ENCODE measurements around the gene JAG2. TPM values are rescaled to one million over a fixed set of nuclear protein-coding genes. Genes with fewer than 3 reads are reported as not detected.

JAG2 gene
- total and polyA plus RNA-seq, 2 donors from 2014 or later, result 6.3 to 26.1 TPM

- Histone ChIP-seq H3K9me3 (ENCODE audit: control insufficient read depth in 2 of 3, insufficient read depth in 1 of 3, low read length in 3 of 3) (no peaks in the 10 kb centered on the region), H3K9ac (ENCODE audit: low read length in 3 of 3) (no peak overlapping the region), H3K4me1 (ENCODE audit: control insufficient read depth in 2 of 3, insufficient read depth in 2 of 3, low read depth in 1 of 3, low read length in 3 of 3) (peaks cover 0 to 12% (median 0%) of the 10 kb centered on the region in 3 donors), H3K36me3 (ENCODE audit: control insufficient read depth in 2 of 3, insufficient read depth in 3 of 3, low read length in 3 of 3) (no peaks in the 10 kb centered on the region), H3K4me3 (ENCODE audit: low read length in 3 of 3) (no peak overlapping the region), H3K27me3 (ENCODE audit: control insufficient read depth, insufficient read depth, low read length) (no peaks in the 10 kb centered on the region), H3K27ac (ENCODE audit: low read depth in 2 of 2, low read length in 2 of 2) (no peak overlapping the region)
- TF ChIP-seq CTCF (IDR thresholded peaks at IDR 0.05; ENCODE audit: borderline replicate concordance, extremely low read depth, insufficient read depth), result no peak
- intact Hi-C loops (cut with DNase I), result no loop called here
- DNase-seq (no peak), FAIRE-seq (no peak)
Measured at GRCh38 chr14:105179191-105179590, 10.6 kb upstream of the JAG2 start.

GRCh38 chr14:105178868-105179140 lies 10.2 kb upstream of the JAG2 start:
- DNase-seq (no peak), FAIRE-seq (no peak)
- H3K36me3 ChIP-seq (ENCODE audit: control insufficient read depth in 2 of 3, insufficient read depth in 3 of 3, low read length in 3 of 3), result no peaks in the 10 kb centered on the region
- no peak for TF ChIP-seq CTCF (IDR thresholded peaks at IDR 0.05; ENCODE audit: borderline replicate concordance, extremely low read depth, insufficient read depth)
- peaks cover 0 to 12% (median 0%) of the 10 kb centered on the region in 3 donors for H3K4me1 ChIP-seq (ENCODE audit: control insufficient read depth in 2 of 3, insufficient read depth in 2 of 3, low read depth in 1 of 3, low read length in 3 of 3)
- no peak overlapping the region for H3K9ac ChIP-seq (ENCODE audit: low read length in 3 of 3)
- no peak overlapping the region for H3K27ac ChIP-seq (ENCODE audit: low read depth in 2 of 2, low read length in 2 of 2)
- H3K4me3 ChIP-seq (ENCODE audit: low read length in 3 of 3), result no peak overlapping the region
- intact Hi-C loops (cut with DNase I), result no loop called here
- H3K27me3 ChIP-seq (ENCODE audit: control insufficient read depth, insufficient read depth, low read length), result no peaks in the 10 kb centered on the region
- no peaks in the 10 kb centered on the region for H3K9me3 ChIP-seq (ENCODE audit: control insufficient read depth in 2 of 3, insufficient read depth in 1 of 3, low read length in 3 of 3)

- Histone ChIP-seq H3K9ac (ENCODE audit: low read length in 3 of 3) (no peak overlapping the region), H3K27me3 (ENCODE audit: control insufficient read depth, insufficient read depth, low read length) (no peaks in the 10 kb centered on the region), H3K4me3 (ENCODE audit: low read length in 3 of 3) (no peak overlapping the region), H3K4me1 (ENCODE audit: control insufficient read depth in 2 of 3, insufficient read depth in 2 of 3, low read depth in 1 of 3, low read length in 3 of 3) (peaks cover 0 to 12% (median 0%) of the 10 kb centered on the region in 3 donors), H3K27ac (ENCODE audit: low read depth in 2 of 2, low read length in 2 of 2) (no peak overlapping the region), H3K9me3 (ENCODE audit: control insufficient read depth in 2 of 3, insufficient read depth in 1 of 3, low read length in 3 of 3) (no peaks in the 10 kb centered on the region), H3K36me3 (ENCODE audit: control insufficient read depth in 2 of 3, insufficient read depth in 3 of 3, low read length in 3 of 3) (no peaks in the 10 kb centered on the region)
- DNase-seq (no peak), FAIRE-seq (no peak)
- intact Hi-C loops (cut with DNase I), result no loop called here
- TF ChIP-seq CTCF (IDR thresholded peaks at IDR 0.05; ENCODE audit: borderline replicate concordance, extremely low read depth, insufficient read depth), result no peak
Measured at GRCh38 chr14:105178069-105178867, 9.7 kb upstream of the JAG2 start.

GRCh38 chr14:105177082-105177481 lies 8.5 kb upstream of the JAG2 start:
- Histone ChIP-seq H3K4me3 (ENCODE audit: low read length in 3 of 3) (no peak overlapping the region), H3K27me3 (ENCODE audit: control insufficient read depth, insufficient read depth, low read length) (no peaks in the 10 kb centered on the region), H3K9ac (ENCODE audit: low read length in 3 of 3) (no peak overlapping the region), H3K9me3 (ENCODE audit: control insufficient read depth in 2 of 3, insufficient read depth in 1 of 3, low read length in 3 of 3) (no peaks in the 10 kb centered on the region), H3K36me3 (ENCODE audit: control insufficient read depth in 2 of 3, insufficient read depth in 3 of 3, low read length in 3 of 3) (no peaks in the 10 kb centered on the region), H3K4me1 (ENCODE audit: control insufficient read depth in 2 of 3, insufficient read depth in 2 of 3, low read depth in 1 of 3, low read length in 3 of 3) (peaks cover 0 to 12% (median 0%) of the 10 kb centered on the region in 3 donors), H3K27ac (ENCODE audit: low read depth in 2 of 2, low read length in 2 of 2) (no peak overlapping the region)
- FAIRE-seq (no peak), DNase-seq (no peak)
- TF ChIP-seq CTCF (IDR thresholded peaks at IDR 0.05; ENCODE audit: borderline replicate concordance, extremely low read depth, insufficient read depth), result no peak
- intact Hi-C loops (cut with DNase I), result no loop called here

Data from kidney (tissue), 14 donors.